Transverse colon (tissue), 4 donors: Measurements from ENCODE around the gene PEAR1.

ENCODE experiments used
- EP300 ChIP-seq: sonication (generic); formaldehyde crosslinking; IDR thresholded peaks from one replicate; pipeline ENCODE4 v1.6.1; 2017; ENCODE audit warnings: antibody characterized with exemption, low read depth
- POLR2A ChIP-seq: fragments of 450-650 bp; IDR thresholded peaks from one replicate; pipeline ENCODE4 v1.6.1; 2016; ENCODE audit warnings: antibody characterized with exemption, mild to moderate bottlenecking, moderate library complexity
- POLR2AphosphoS5 ChIP-seq, 3 donors: sonication (generic); formaldehyde crosslinking; IDR thresholded peaks; one replicate each; pipeline ENCODE4 v1.6.1; 2016; ENCODE audit warnings: antibody characterized with exemption in 3 of 3
- TF ChIP-seq, protein P1 (sequence below), 5 experiments: fragments of 200-600 bp in 3 of 5; fragments of 450-650 bp in 2 of 5; sonication (generic) in 3 of 5; IDR thresholded peaks; 1 replicate in 2 of 5; 2 replicates in 3 of 5; pipeline ENCODE4 v1.5.1; 2016 to 2017; ENCODE audit warnings: antibody characterized with exemption in 5 of 5, inconsistent platforms in 3 of 5, mild to moderate bottlenecking in 2 of 5, moderate library complexity in 1 of 5

- TF ChIP-seq, protein P1, sequence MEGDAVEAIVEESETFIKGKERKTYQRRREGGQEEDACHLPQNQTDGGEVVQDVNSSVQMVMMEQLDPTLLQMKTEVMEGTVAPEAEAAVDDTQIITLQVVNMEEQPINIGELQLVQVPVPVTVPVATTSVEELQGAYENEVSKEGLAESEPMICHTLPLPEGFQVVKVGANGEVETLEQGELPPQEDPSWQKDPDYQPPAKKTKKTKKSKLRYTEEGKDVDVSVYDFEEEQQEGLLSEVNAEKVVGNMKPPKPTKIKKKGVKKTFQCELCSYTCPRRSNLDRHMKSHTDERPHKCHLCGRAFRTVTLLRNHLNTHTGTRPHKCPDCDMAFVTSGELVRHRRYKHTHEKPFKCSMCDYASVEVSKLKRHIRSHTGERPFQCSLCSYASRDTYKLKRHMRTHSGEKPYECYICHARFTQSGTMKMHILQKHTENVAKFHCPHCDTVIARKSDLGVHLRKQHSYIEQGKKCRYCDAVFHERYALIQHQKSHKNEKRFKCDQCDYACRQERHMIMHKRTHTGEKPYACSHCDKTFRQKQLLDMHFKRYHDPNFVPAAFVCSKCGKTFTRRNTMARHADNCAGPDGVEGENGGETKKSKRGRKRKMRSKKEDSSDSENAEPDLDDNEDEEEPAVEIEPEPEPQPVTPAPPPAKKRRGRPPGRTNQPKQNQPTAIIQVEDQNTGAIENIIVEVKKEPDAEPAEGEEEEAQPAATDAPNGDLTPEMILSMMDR (IDR thresholded peaks at IDR 0.05), result no peak
- no peak for TF ChIP-seq EP300
- TF ChIP-seq POLR2A, result no peak
- no peak for TF ChIP-seq POLR2AphosphoS5 (IDR thresholded peaks at IDR 0.05)
Observed at GRCh38 chr1:156912861-156913808, 19.6 kb downstream of the PEAR1 start.
